Activated naive CD8-positive, alpha-beta T cell treated with anti-CD3 and anti-CD28 coated beads for 36 hours (primary cell): Measurements from ENCODE around the gene PCLO. TPM values are rescaled to one million over a fixed set of nuclear protein-coding genes. Genes with fewer than 3 reads are reported as not detected.

Experiments used
- DNase-seq: peaks from one replicate; pipeline ENCODE4 v3.0.0; 2021
- H3K27ac Mint-ChIP-seq: one replicate; pipeline ENCODE4 v1.8.0; 2022; ENCODE audit warnings: mild to moderate bottlenecking, moderate library complexity, mixed read lengths
- H3K27me3 Mint-ChIP-seq: one replicate; pipeline ENCODE4 v1.8.0; 2022; ENCODE audit warnings: mild to moderate bottlenecking, mixed read lengths
- H3K36me3 Mint-ChIP-seq: one replicate; pipeline ENCODE4 v1.8.0; 2021; ENCODE audit warnings: mild to moderate bottlenecking, mixed read lengths
- H3K4me1 Mint-ChIP-seq: one replicate; pipeline ENCODE4 v1.8.0; 2021; ENCODE audit warnings: mixed read lengths
- H3K4me3 Mint-ChIP-seq: one replicate; pipeline ENCODE4 v1.8.0; 2022; ENCODE audit warnings: mild to moderate bottlenecking, moderate library complexity, mixed read lengths
- H3K9me3 Mint-ChIP-seq: one replicate; pipeline ENCODE4 v1.8.0; 2022; ENCODE audit warnings: mixed read lengths
- total RNA-seq, 2 experiments: library from RNA; stranded (reverse); gene quantifications; one replicate each; pipeline ENCODE4 v1.2.3, GENCODE V29; 2021

The PCLO gene
- not detected for total RNA-seq

- Mint-ChIP-seq H3K27me3 (peaks cover 36% of the 10 kb centered on the region), H3K9me3 (no peaks in the 10 kb centered on the region), H3K4me3 (peak within 1 kb of the TSS; percentile 58), H3K27ac (no peak within 1 kb of the TSS), H3K4me1 (peaks cover 6% of the 10 kb centered on the region), H3K36me3 (no peaks in the 10 kb centered on the region)
- DNase-seq, result peak; percentile 80
These were observed at the start of gene PCLO for GRCh38 chr7:83162402-83163256. Gene PCLO (minus strand): TSS chr7:83162884. CDS start chr7:83162592, 292 bp downstream.

GRCh38 chr7:83211685-83212084, 49.0 kb upstream of the PCLO start:
- H3K9me3 Mint-ChIP-seq, result no peaks in the 10 kb centered on the region
- H3K27ac Mint-ChIP-seq, result no peak overlapping the region
- H3K27me3 Mint-ChIP-seq, result no peaks in the 10 kb centered on the region
- no peak for DNase-seq
- no peaks in the 10 kb centered on the region for H3K4me1 Mint-ChIP-seq
- H3K36me3 Mint-ChIP-seq, result no peaks in the 10 kb centered on the region
- H3K4me3 Mint-ChIP-seq, result no peak overlapping the region

GRCh38 chr7:83210479-83210878, 47.8 kb upstream of the PCLO start:
- H3K9me3 Mint-ChIP-seq, result no peaks in the 10 kb centered on the region
- no peak overlapping the region for H3K27ac Mint-ChIP-seq
- H3K4me3 Mint-ChIP-seq, result no peak overlapping the region
- H3K4me1 Mint-ChIP-seq, result no peaks in the 10 kb centered on the region
- DNase-seq, result no peak
- no peaks in the 10 kb centered on the region for H3K36me3 Mint-ChIP-seq
- H3K27me3 Mint-ChIP-seq, result no peaks in the 10 kb centered on the region

- DNase-seq, result no peak
- H3K36me3 Mint-ChIP-seq, result no peaks in the 10 kb centered on the region
- H3K4me1 Mint-ChIP-seq, result no peaks in the 10 kb centered on the region
- H3K9me3 Mint-ChIP-seq, result peaks cover 2% of the 10 kb centered on the region
- H3K27ac Mint-ChIP-seq, result no peak overlapping the region
- no peak overlapping the region for H3K4me3 Mint-ChIP-seq
- no peaks in the 10 kb centered on the region for H3K27me3 Mint-ChIP-seq
These were observed 42.0 kb upstream of the PCLO start for GRCh38 chr7:83204715-83205114.

GRCh38 chr7:83201355-83201754, 38.7 kb upstream of the PCLO start:
- no peaks in the 10 kb centered on the region for H3K36me3 Mint-ChIP-seq
- H3K4me3 Mint-ChIP-seq, result no peak overlapping the region
- H3K27me3 Mint-ChIP-seq, result no peaks in the 10 kb centered on the region
- no peak for DNase-seq
- H3K4me1 Mint-ChIP-seq, result no peaks in the 10 kb centered on the region
- H3K27ac Mint-ChIP-seq, result no peak overlapping the region
- peaks cover 5% of the 10 kb centered on the region for H3K9me3 Mint-ChIP-seq

- H3K27ac Mint-ChIP-seq, result no peak overlapping the region
- H3K9me3 Mint-ChIP-seq, result no peaks in the 10 kb centered on the region
- H3K4me3 Mint-ChIP-seq, result no peak overlapping the region
- H3K36me3 Mint-ChIP-seq, result no peaks in the 10 kb centered on the region
- H3K27me3 Mint-ChIP-seq, result no peaks in the 10 kb centered on the region
- no peaks in the 10 kb centered on the region for H3K4me1 Mint-ChIP-seq
- DNase-seq, result no peak
These were observed 28.1 kb upstream of the PCLO start for GRCh38 chr7:83190659-83191389.

- Mint-ChIP-seq H3K4me3 (no peak overlapping the region), H3K27ac (no peak overlapping the region), H3K9me3 (peaks cover 16% of the 10 kb centered on the region), H3K27me3 (no peaks in the 10 kb centered on the region), H3K36me3 (no peaks in the 10 kb centered on the region), H3K4me1 (no peaks in the 10 kb centered on the region)
- no peak for DNase-seq
These were observed 16.1 kb upstream of the PCLO start for GRCh38 chr7:83178796-83179195.

- no peaks in the 10 kb centered on the region for H3K36me3 Mint-ChIP-seq
- H3K4me3 Mint-ChIP-seq, result no peak overlapping the region
- H3K9me3 Mint-ChIP-seq, result peaks cover 10% of the 10 kb centered on the region
- no peaks in the 10 kb centered on the region for H3K27me3 Mint-ChIP-seq
- H3K27ac Mint-ChIP-seq, result no peak overlapping the region
- no peak for DNase-seq
- H3K4me1 Mint-ChIP-seq, result no peaks in the 10 kb centered on the region
These were observed 15.4 kb upstream of the PCLO start for GRCh38 chr7:83178066-83178465.

- Mint-ChIP-seq H3K27me3 (no peaks in the 10 kb centered on the region), H3K27ac (no peak overlapping the region), H3K36me3 (no peaks in the 10 kb centered on the region), H3K9me3 (peaks cover 1% of the 10 kb centered on the region), H3K4me1 (no peaks in the 10 kb centered on the region), H3K4me3 (no peak overlapping the region)
- no peak for DNase-seq
These were observed 11.0 kb upstream of the PCLO start for GRCh38 chr7:83173664-83174063.

- H3K36me3 Mint-ChIP-seq, result no peaks in the 10 kb centered on the region
- DNase-seq, result no peak
- H3K4me3 Mint-ChIP-seq, result no peak overlapping the region
- H3K4me1 Mint-ChIP-seq, result peaks cover 3% of the 10 kb centered on the region
- peaks cover 1% of the 10 kb centered on the region for H3K9me3 Mint-ChIP-seq
- no peak overlapping the region for H3K27ac Mint-ChIP-seq
- H3K27me3 Mint-ChIP-seq, result peaks cover 19% of the 10 kb centered on the region
These were observed 4.1 kb upstream of the PCLO start for GRCh38 chr7:83166781-83167180.

GRCh38 chr7:83161899-83162401, 734 bp downstream of the PCLO start:
- DNase-seq, result no peak
- no peak overlapping the region for H3K27ac Mint-ChIP-seq
- no peaks in the 10 kb centered on the region for H3K9me3 Mint-ChIP-seq
- H3K4me1 Mint-ChIP-seq, result peaks cover 6% of the 10 kb centered on the region
- H3K27me3 Mint-ChIP-seq, result peaks cover 36% of the 10 kb centered on the region
- H3K36me3 Mint-ChIP-seq, result no peaks in the 10 kb centered on the region
- H3K4me3 Mint-ChIP-seq, result peak overlapping the region; percentile 58

GRCh38 chr7:83161186-83161585, 1.5 kb downstream of the PCLO start:
- no peaks in the 10 kb centered on the region for H3K36me3 Mint-ChIP-seq
- DNase-seq, result no peak
- H3K27ac Mint-ChIP-seq, result no peak overlapping the region
- no peaks in the 10 kb centered on the region for H3K9me3 Mint-ChIP-seq
- H3K4me1 Mint-ChIP-seq, result peaks cover 6% of the 10 kb centered on the region
- H3K27me3 Mint-ChIP-seq, result peaks cover 36% of the 10 kb centered on the region
- H3K4me3 Mint-ChIP-seq, result no peak overlapping the region

- Mint-ChIP-seq H3K27me3 (peaks cover 36% of the 10 kb centered on the region), H3K27ac (no peak overlapping the region), H3K9me3 (no peaks in the 10 kb centered on the region), H3K4me1 (peaks cover 6% of the 10 kb centered on the region), H3K36me3 (no peaks in the 10 kb centered on the region), H3K4me3 (no peak overlapping the region)
- DNase-seq, result no peak
These were observed 3.0 kb downstream of the PCLO start for GRCh38 chr7:83159731-83160130.

GRCh38 chr7:83156006-83156405, 6.7 kb downstream of the PCLO start:
- Mint-ChIP-seq H3K36me3 (no peaks in the 10 kb centered on the region), H3K4me3 (no peak overlapping the region), H3K9me3 (no peaks in the 10 kb centered on the region), H3K27ac (no peak overlapping the region), H3K4me1 (no peaks in the 10 kb centered on the region), H3K27me3 (peaks cover 10% of the 10 kb centered on the region)
- DNase-seq, result no peak

GRCh38 chr7:83155407-83155806, 7.3 kb downstream of the PCLO start:
- Mint-ChIP-seq H3K4me3 (no peak overlapping the region), H3K27ac (no peak overlapping the region)

More at GRCh38 chr7:83155407-83155806, 7.3 kb downstream of the PCLO start:
- no peaks in the 10 kb centered on the region for H3K4me1 Mint-ChIP-seq
- peaks cover 5% of the 10 kb centered on the region for H3K27me3 Mint-ChIP-seq
- DNase-seq, result no peak
- no peaks in the 10 kb centered on the region for H3K9me3 Mint-ChIP-seq
- no peaks in the 10 kb centered on the region for H3K36me3 Mint-ChIP-seq
